ENCODE measurements around the gene ZBED3. TPM values are rescaled to one million over a fixed set of nuclear protein-coding genes. Genes with fewer than 3 reads are reported as not detected.

The ZBED3 gene
- total and polyA plus RNA-seq, 7 donors: 1.3 to 3.8 (median 1.4) TPM

DNA sequence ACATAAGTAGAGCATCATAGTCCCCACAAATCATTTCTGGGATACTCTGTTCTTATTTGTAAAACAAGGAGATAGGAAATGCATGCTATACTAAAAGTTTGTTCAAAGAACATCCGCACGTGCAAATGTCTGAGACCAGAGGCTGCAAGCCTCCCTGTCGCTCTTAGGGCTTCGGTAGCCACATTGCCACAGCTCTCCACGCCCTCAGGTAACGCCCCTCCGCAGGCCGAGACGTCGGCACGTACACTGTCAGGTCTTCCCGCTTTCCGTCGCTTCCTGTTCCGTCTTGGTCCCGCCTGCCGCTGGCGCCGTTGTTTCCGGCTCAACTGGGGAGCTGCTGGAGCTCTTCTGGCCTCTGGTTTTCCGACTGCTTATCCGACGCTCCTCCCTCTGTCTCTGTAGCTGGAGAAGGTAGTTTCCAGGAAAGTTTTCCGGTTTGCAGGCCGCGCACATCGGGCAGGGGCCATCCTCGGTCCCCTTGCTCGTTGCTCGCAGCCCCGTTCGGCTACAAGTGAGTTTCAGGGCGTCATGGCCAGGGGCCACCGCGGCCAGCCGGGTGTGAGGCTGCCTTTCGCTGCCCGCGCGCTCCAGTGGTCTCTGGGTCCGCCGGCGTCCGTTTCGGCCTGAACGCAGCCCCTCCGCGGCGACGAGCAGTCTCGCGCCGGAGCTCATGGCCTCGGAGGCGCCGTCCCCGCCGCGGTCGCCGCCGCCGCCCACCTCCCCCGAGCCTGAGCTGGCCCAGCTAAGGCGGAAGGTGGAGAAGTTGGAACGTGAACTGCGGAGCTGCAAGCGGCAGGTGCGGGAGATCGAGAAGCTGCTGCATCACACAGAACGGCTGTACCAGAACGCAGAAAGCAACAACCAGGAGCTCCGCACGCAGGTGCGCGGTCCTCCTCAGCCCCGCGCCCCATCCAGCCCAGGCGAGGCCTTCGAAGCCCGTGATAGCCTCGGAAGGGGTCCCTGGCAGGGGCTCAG, 56.7 kb downstream of the ZBED3 start, which contains the start of gene AGGF1:
AGGF1 (plus strand) TSS at position 308 of the 975 bp plus-strand sequence; CDS start at position 671, 363 bp downstream.
- peak within 1 kb of the TSS; percentile 70 for H3K4me3 ChIP-seq
- no peaks in the 10 kb centered on the region for H3K27me3 ChIP-seq (ENCODE audit: insufficient read depth in 3 of 3, low read length in 2 of 3)
- H3K4me1 ChIP-seq: peaks cover 10% of the 10 kb centered on the region
- 1% methylated on average over 82 of the region's 82 CpGs for WGBS, 3 donors
- ATAC-seq (peak; percentile 99 to 100 (median 100)), DNase-seq (peak; percentile 92 to 96)
- peak within 1 kb of the TSS; percentile 90 for H3K27ac ChIP-seq
- TF ChIP-seq, protein P1, sequence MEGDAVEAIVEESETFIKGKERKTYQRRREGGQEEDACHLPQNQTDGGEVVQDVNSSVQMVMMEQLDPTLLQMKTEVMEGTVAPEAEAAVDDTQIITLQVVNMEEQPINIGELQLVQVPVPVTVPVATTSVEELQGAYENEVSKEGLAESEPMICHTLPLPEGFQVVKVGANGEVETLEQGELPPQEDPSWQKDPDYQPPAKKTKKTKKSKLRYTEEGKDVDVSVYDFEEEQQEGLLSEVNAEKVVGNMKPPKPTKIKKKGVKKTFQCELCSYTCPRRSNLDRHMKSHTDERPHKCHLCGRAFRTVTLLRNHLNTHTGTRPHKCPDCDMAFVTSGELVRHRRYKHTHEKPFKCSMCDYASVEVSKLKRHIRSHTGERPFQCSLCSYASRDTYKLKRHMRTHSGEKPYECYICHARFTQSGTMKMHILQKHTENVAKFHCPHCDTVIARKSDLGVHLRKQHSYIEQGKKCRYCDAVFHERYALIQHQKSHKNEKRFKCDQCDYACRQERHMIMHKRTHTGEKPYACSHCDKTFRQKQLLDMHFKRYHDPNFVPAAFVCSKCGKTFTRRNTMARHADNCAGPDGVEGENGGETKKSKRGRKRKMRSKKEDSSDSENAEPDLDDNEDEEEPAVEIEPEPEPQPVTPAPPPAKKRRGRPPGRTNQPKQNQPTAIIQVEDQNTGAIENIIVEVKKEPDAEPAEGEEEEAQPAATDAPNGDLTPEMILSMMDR (IDR thresholded peaks at IDR 0.05): no peak
- intact Hi-C loops (cut with DNase I): no loop called here
- peaks cover 0 to 15% of the 10 kb centered on the region in 2 donors for H3K36me3 ChIP-seq (ENCODE audit: insufficient read depth in 1 of 2, low read depth in 1 of 2)
- H3K9me3 ChIP-seq: no peaks in the 10 kb centered on the region

DNA sequence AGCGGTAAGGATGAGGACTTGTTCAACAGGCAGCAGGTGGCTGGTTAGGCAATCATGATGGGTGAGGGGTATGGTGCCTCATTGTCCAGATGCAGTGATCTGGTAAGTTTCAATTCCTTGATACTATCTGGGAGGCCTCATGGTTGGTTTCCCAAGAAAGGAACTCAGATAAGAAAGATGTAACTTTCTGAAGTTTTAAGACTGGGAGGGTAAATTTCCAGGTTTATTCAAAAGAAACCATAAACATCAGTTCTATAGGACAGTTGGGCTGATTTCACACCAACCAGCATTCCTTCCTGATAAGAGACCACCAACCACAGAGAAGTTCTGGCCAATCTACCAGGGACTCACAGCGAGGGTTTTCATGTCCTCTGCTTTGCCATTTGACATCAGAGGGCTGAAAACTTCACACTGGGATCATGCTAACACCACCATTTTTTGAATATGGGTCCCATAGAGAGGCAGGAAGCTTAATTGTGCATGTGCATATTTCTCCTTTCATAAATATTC, 57.7 kb downstream of the ZBED3 start:
- Histone ChIP-seq H3K27ac (peak overlapping the region; percentile 90), H3K9me3 (no peaks in the 10 kb centered on the region), H3K36me3 (ENCODE audit: insufficient read depth in 1 of 2, low read depth in 1 of 2) (peaks cover 0 to 6% of the 10 kb centered on the region in 2 donors), H3K4me3 (peak overlapping the region; percentile 70), H3K27me3 (ENCODE audit: insufficient read depth in 3 of 3, low read length in 2 of 3) (no peaks in the 10 kb centered on the region), H3K4me1 (peaks cover 10% of the 10 kb centered on the region)
- TF ChIP-seq, protein P1 (IDR thresholded peaks at IDR 0.05): no peak
- intact Hi-C loops (cut with DNase I): no loop called here
- ATAC-seq (no peak), DNase-seq (no peak)
- 98 to 100% (median 100%) methylated on average over 2 of the region's 2 CpGs for WGBS, 3 donors

DNA sequence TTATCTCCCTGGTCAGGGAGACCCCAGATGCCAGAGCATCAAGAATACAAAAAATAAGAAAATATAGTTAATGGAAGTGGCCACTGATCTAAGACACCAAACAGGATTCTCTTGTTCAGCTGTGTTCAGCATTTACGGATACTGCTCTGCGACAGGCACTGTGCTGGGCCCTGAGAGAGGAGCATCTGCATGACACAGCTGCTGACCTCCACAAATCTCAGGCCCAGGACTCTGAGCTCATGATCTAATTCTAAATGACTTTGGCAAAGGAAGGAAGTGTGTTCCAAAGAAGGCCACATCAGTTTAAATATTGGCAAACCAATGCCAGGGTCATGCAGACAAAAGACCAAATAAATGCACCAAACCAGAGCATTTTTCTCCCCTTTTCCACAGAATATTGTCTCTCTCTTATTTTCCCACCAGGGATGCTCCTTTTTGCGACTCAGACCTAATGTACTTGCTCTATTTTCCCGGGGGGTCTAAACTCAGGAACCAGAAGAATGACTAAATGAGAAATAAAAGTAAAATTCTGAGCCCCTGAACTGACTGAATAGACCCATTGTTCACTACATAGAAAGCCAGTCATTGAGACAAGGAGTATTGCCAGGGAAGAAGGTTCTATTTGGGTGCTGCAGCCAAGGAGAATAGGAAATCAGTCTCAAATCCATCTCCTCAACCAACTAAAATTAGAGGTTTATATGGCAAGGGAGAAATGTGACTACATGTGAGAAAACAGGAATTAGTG, 58.3 kb downstream of the ZBED3 start:
- intact Hi-C loops (cut with DNase I): no loop called here
- DNase-seq (no peak), ATAC-seq (no peak)
- Histone ChIP-seq H3K4me1 (peaks cover 10% of the 10 kb centered on the region), H3K27ac (no peak overlapping the region), H3K9me3 (no peaks in the 10 kb centered on the region), H3K4me3 (no peak overlapping the region), H3K36me3 (ENCODE audit: insufficient read depth in 1 of 2, low read depth in 1 of 2) (no peaks in the 10 kb centered on the region), H3K27me3 (ENCODE audit: insufficient read depth in 3 of 3, low read length in 2 of 3) (no peaks in the 10 kb centered on the region)
- whole genome bisulfite sequencing, 3 donors: 81 to 99% (median 97%) methylated on average over 4 of the region's 4 CpGs
- TF ChIP-seq, protein P1 (IDR thresholded peaks at IDR 0.05): no peak

DNA sequence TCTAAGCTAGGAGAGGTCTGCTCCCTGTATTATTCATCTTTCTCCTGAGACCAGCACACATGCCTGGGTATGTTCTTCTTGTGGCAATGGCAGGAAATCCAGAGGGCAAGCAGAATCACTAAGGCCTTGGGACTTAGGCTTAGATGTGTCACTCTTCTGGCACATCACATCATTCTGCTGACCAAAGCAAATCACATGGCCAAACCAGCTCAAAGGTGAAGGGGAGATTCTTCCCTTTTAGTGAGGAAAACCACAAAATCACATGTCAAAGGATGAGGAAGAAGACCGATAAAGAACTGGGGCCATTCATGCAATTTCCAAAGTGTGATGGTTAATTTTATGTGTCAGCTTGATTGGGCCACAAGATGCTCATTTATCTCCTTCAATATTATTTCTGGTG, 62.6 kb downstream of the ZBED3 start:
- TF ChIP-seq, protein P1 (IDR thresholded peaks at IDR 0.05): no peak
- no peaks in the 10 kb centered on the region for H3K4me1 ChIP-seq
- no peaks in the 10 kb centered on the region for H3K36me3 ChIP-seq (ENCODE audit: insufficient read depth in 1 of 2, low read depth in 1 of 2)
- no peak overlapping the region for H3K27ac ChIP-seq
- no peaks in the 10 kb centered on the region for H3K9me3 ChIP-seq
- intact Hi-C loops (cut with DNase I): no loop called here
- DNase-seq: no peak
- ATAC-seq: no peak
- WGBS, 3 donors: 88 to 96% (median 90%) methylated on average over 1 of the region's 1 CpG
- no peak overlapping the region for H3K4me3 ChIP-seq
- peaks cover 0 to 19% (median 7%) of the 10 kb centered on the region in 3 donors for H3K27me3 ChIP-seq (ENCODE audit: insufficient read depth in 3 of 3, low read length in 2 of 3)

Measured in psoas muscle (tissue), 8 donors.